Ovary (tissue), 9 donors: ENCODE results near the gene ACTN2. TPM values are rescaled to one million over a fixed set of nuclear protein-coding genes. Genes with fewer than 3 reads are reported as not detected.
A peak's percentile ranks its signal among the peaks of the same experiment; 100 is the strongest.

Source experiments
- DNase-seq, 5 donors: peaks; one replicate each; pipeline ENCODE4 v3.0.0-alpha.2; 2019 to 2020
- H3K27ac ChIP-seq, 2 donors: fragments of 200-600 bp; one replicate each; pipeline versions ENCODE4 v1.5.1 to v1.8.0; 2019 to 2022
- H3K27me3 ChIP-seq: fragments of 200-600 bp; one replicate; pipeline ENCODE4 v1.8.0; 2022
- H3K36me3 ChIP-seq: fragments of 200-600 bp; sonication (generic); one replicate; pipeline ENCODE4 v1.5.1; 2019
- H3K4me1 ChIP-seq: one replicate; pipeline ENCODE4 v1.8.1; 2013; ENCODE audit warnings: mild to moderate bottlenecking, moderate library complexity; ENCODE audit not compliant: insufficient read depth
- H3K4me3 ChIP-seq: fragments of 200-600 bp; sonication (generic); one replicate; pipeline ENCODE4 v1.5.1; 2017
- H3K9me3 ChIP-seq, 2 donors: fragments of 200-600 bp in 1 of 2; sonication (generic) in 1 of 2; one replicate each; pipeline versions ENCODE4 v1.5.1 to v1.8.1; 2013 to 2019; ENCODE audit warnings: mild to moderate bottlenecking in 1 of 2, moderate library complexity in 1 of 2
- CTCF ChIP-seq, 3 donors: fragments of 450-650 bp in 2 of 3; fragments of 200-600 bp in 1 of 3; IDR thresholded peaks; one replicate each; pipeline versions ENCODE4 v1.5.1 to v1.8.0; 2016 to 2022; ENCODE audit warnings: antibody characterized with exemption in 3 of 3, mild to moderate bottlenecking in 1 of 3
- EP300 ChIP-seq: sonication (generic); formaldehyde crosslinking; IDR thresholded peaks from one replicate; pipeline ENCODE4 v1.6.1; 2017; ENCODE audit warnings: antibody characterized with exemption
- POLR2A ChIP-seq: fragments of 450-650 bp; IDR thresholded peaks from one replicate; pipeline ENCODE4 v1.6.1; 2017; ENCODE audit warnings: antibody characterized with exemption, mild to moderate bottlenecking, moderate library complexity
- WGBS, 3 donors: extraction: QIAGEN DNeasy Blood & Tissue Kit in 1 of 3; methylation state at CpG; one replicate each; pipeline versions ENCODE4 v1.1.5 to v1.1.7; 2013 to 2017; 5-methylcytosine and 5-hydroxymethylcytosine counted together
- intact Hi-C, 4 donors: fragments of 100-400 bp; cut with DNase I; formaldehyde crosslinking; loops; one replicate each; pipeline versions ENCODE4 v1.11.0 to v1.15.1; 2022 to 2023
- polyA plus RNA-seq, 2 donors: library from polyadenylated mRNA; stranded (reverse); fragments of 200-250 nt in 1 of 2; fragments of 350-450 nt in 1 of 2; fragmentation: Illumina TruSeq in 1 of 2; extraction: RNeasy Lipid Tissue Mini Kit (QIAGEN cat#74804) in 1 of 2; gene quantifications; one replicate each; pipeline ENCODE4 v1.2.3, GENCODE V29; 2013 to 2014
- total RNA-seq, 7 donors: library from RNA; depleted of rRNA in 2 of 7; stranded (reverse); fragments of >200 nt in 2 of 7; fragmentation: NEBNext Ultra II Directional in 3 of 7; extraction: Animal tissue kit (Norgen Biotek cat#: 25700) in 3 of 7; gene quantifications; one replicate each; pipeline versions ENCODE4 v1.1.0 to v1.2.4, GENCODE V29; 2016 to 2023
- donor health status: DM: no; HTN: no; CAD: no; lungs with moderate emphysema.
- donor health status: DM: no; HTN: no; CAD: no.
- donor health status: Bipolar disorder and iron deficiency.
- donor health status: DM: yes; HTN: yes; CAD: no.
- donor health status: DM: no; HTN: no; CAD: no.
- donor health status: DM: yes; HTN: yes; CAD: no.

ACTN2 gene
- total and polyA plus RNA-seq, 9 donors, result 0.34 to 2.7 (median 1.1) TPM

- Histone ChIP-seq H3K27ac (no peak overlapping the region), H3K27me3 (no peaks in the 10 kb centered on the region), H3K9me3 (no peaks in the 10 kb centered on the region), H3K4me1 (peaks cover 2% of the 10 kb centered on the region), H3K36me3 (no peaks in the 10 kb centered on the region), H3K4me3 (peak overlapping the region; percentile 78)
- intact Hi-C loops, result loop anchor here in 1 of 4 donors (10.0 kb wide), 1 partner anchor 190 kb away; the partner anchor contains the start of gene HEATR1
- WGBS, 3 donors, result 8 to 12% (median 9%) methylated on average over 11 of the region's 11 CpGs
- DNase-seq, result no peak
- TF ChIP-seq POLR2A (no peak), EP300 (no peak), CTCF (IDR thresholded peaks at IDR 0.05) (no peak)
Observed at GRCh38 chr1:236794585-236795034, 108.3 kb downstream of the ACTN2 start.

- DNase-seq, result peak; percentile 97 to 98 (median 97)
- Histone ChIP-seq H3K27ac (peak within 1 kb of the TSS; percentile 78 to 89), H3K27me3 (no peaks in the 10 kb centered on the region), H3K9me3 (no peaks in the 10 kb centered on the region), H3K4me1 (peaks cover 2% of the 10 kb centered on the region), H3K36me3 (no peaks in the 10 kb centered on the region), H3K4me3 (peak within 1 kb of the TSS; percentile 78)
- TF ChIP-seq CTCF (IDR thresholded peaks at IDR 0.05) (no peak), POLR2A (peak; percentile 68)
- 0 to 1% (median 0%) methylated on average over 64 to 67 of the region's 67 CpGs for WGBS, 3 donors
- intact Hi-C loops, result loop anchor here in 1 of 4 donors (10.0 kb wide), 1 partner anchor 190 kb away; the partner anchor contains the start of gene HEATR1
Observed at GRCh38 chr1:236795035-236795756, 108.9 kb downstream of the ACTN2 start, which contains the start of gene MTR. Gene MTR, plus strand, starts transcription at chr1:236795292. Its CDS starts 412 bp downstream, at chr1:236795704.

- Histone ChIP-seq H3K4me1 (peaks cover 2% of the 10 kb centered on the region), H3K36me3 (no peaks in the 10 kb centered on the region), H3K27ac (peak overlapping the region; percentile 78 to 89), H3K4me3 (peak overlapping the region; percentile 78), H3K9me3 (no peaks in the 10 kb centered on the region), H3K27me3 (no peaks in the 10 kb centered on the region)
- peak in 1 of 5 donors; percentile 50 for DNase-seq
- WGBS, 3 donors, result 1 to 2% (median 2%) methylated on average over 41 of the region's 41 CpGs
- intact Hi-C loops, result loop anchor here in 1 of 4 donors (10.0 kb wide), 1 partner anchor 191 kb away; the partner anchor contains the start of gene HEATR1
- no peak for TF ChIP-seq POLR2A
- TF ChIP-seq CTCF (IDR thresholded peaks at IDR 0.05), result no peak
- TF ChIP-seq EP300, result no peak
Observed at GRCh38 chr1:236795757-236796667, 109.7 kb downstream of the ACTN2 start.

- TF ChIP-seq POLR2A (no peak), CTCF (IDR thresholded peaks at IDR 0.05) (no peak), EP300 (no peak)
- DNase-seq, result no peak
- Histone ChIP-seq H3K27me3 (no peaks in the 10 kb centered on the region), H3K4me3 (no peak overlapping the region), H3K36me3 (no peaks in the 10 kb centered on the region), H3K9me3 (no peaks in the 10 kb centered on the region), H3K27ac (no peak overlapping the region), H3K4me1 (peaks cover 7% of the 10 kb centered on the region)
- 95 to 97% (median 95%) methylated on average over 5 of the region's 5 CpGs for WGBS, 3 donors
- intact Hi-C loops, result loop anchor here in 1 of 4 donors (10.0 kb wide), 1 partner anchor 194 kb away; the partner anchor contains the start of gene HEATR1
Observed at GRCh38 chr1:236799001-236799400, 112.7 kb downstream of the ACTN2 start.
